Activated gamma-delta T cell (primary cell): Measurements from ENCODE around the gene PLK4.
"Not testable (repeated sequence)": the region's sequence is repeated elsewhere in the genome, so short reads cannot be mapped to it uniquely, and the experiment has no call there.

Experiments
- DNase-seq: peaks from one replicate; lab custom pipeline; 2025; lab: John Stamatoyannopoulos, UW
- total RNA-seq, 2 donors: gene quantifications; one replicate each; lab custom pipeline; 2026; lab: John Stamatoyannopoulos, UW

The PLK4 gene
- total RNA-seq: 8.0 to 10.3 reads per million in 2 donors

DNA sequence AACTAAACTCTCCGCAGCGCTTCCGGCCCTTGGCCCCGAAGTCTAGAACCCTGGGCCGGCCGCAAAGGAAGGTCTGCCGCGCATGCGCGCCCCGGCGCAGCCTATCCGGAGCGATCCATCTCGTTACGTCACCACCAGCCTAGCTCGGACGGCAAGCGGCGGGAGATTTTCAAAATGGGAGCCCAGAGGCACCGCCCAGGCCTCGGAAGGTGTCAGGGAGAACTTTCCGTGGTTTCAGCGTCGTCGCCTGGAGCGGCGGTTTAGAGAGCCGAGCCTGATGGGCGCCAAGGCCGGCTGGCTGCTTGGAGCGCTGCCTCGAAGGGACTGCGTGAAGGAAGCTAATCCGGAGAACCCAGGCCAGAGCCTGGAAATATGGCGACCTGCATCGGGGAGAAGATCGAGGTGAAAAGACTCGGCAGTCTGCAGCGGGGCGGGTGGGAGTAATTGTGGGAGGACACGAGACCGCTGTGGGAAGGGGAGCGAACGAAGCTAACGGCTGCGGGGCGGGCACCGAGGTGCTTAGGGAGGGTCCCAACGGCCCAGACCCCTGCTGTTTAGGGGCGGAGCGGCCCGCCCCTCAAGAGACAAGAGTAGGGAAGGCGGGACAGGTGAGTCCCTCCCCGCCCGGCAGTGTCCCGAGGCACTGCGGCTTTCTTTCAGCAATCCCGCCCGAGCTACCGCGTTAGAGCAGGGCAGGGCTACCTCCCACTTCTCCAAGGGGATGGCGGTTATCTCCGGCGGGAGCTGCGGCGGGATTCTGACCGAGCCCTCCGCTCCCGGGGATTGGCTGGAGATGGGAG is at the start of gene PLK4:
Gene PLK4, plus strand, starts transcription at position 131 of the 800 bp plus-strand sequence. Its CDS starts 242 bp downstream, at position 373.
- DNase-seq: peak; percentile 84

DNA sequence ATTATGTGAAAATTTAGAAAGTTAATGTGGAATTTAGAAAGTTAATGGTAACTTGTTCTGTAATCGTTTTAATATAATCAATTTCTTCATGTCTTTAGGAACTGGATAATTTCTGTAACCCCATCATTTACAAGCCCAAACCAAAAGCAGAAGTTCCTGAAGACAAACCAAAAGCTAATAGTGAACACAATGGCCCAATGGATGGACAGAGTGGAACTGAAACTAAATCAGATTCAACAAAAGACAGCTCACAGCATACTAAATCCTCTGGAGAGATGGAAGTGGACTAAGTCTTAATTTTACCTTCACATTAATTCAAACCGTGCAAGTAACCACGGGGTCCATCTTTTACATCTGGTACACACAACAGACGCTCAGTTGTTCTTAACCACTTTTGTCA is 48.1 kb upstream of the PLK4 start:
- no peak for DNase-seq

DNA sequence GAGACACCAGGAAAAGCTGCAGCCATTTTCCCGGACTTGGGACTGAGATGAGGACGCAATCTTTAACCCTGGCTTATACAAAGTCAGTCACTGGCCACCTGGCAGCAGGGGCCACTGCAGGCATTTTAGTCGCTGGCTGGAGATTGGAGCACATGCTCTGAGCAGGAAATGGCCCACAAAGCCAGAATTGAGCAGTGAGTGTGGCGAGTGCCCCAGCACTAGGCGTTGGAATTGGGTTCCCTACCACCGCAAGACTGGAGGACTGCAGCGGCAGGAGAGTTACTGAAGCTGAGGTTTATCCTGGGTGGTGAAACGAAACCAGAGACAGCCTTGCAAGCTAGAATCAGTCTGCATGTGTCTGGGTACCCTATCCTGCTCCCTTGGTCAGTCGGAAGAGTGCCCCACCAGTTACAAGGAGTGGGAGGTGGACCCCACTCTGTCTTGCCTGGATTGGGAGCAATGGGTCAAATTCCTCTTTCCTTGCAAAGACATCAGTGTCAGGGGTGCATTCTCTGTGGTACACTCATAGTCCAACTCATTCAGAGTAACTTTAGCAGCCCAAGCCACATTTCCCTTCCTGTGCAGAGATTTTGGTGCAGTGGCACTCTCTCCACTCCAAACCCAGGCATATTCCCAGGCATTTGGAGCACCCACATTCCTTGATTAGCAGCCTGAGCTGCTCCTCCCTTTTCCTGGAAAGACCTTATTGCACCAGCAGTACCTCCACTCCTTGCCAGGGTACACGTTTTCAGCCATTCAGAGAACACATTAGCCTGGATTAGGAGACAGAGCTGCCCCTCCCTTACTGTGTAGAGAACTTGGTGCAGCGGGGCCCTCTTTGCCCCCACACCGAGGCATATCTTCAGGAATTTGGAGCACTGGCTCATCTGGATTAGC is 36.7 kb upstream of the PLK4 start:
- no peak for DNase-seq

DNA sequence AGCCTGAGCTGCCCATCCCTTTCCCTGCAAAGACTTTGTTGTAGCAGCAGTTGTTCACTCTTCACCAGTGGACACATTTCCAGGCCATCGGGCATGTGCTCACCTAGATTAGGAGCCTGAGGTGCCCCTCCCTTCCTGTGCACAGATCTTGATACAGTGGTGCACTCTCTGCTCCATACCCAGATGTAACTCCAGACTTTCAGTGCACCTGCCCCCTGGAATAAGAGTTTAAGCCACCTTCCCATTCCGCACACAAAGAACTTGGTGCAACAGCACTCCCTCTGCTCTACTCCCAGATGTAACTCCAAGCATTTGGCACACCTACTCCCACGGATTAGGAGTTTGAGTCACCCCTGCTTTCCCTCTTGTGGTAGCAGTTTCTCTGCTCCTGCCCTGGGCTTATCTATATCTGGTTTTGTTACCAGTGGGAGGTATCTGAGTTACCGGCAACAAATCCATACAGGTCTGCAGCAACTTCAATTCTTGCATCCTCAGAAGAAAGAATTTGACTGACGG is 36.0 kb upstream of the PLK4 start:
- DNase-seq: no peak

DNA sequence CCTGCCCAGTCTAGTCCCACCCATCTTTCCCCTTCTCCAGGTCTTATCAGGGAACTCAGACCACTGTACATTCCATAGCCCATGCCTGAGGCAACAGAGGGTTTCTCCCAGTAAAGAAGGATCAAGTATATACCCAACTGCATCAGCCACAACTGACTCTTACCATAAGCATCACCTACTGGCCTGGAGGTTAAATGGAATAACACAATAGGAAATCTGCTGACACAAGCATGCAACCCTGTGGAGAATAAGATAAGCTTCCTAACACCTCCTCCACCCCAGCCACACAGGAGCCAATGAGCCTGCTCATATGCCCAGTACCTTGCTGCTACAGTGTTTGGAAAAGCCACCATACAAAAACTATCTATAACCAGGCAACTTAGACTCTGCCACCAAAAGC is 34.6 kb upstream of the PLK4 start:
- DNase-seq: no peak

DNA sequence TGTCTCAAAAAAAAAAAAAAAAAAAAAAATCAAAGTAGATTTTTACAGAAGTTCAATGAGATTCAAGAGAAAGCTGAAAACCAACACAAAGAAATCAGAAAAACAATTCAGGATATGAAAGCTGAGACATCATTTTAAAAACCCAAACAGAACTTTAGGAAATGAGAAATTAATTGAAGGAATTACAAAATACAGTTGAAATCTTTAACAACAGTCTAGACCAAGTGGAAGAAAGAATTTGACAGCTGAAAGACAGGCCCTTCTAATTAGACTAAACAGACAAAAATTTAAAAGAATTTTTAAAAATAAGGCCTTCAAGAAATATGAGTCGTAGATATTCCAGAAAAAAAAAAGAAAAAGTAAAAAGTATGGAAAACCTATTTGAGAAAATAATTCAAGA is 33.9 kb upstream of the PLK4 start:
- no peak for DNase-seq

DNA sequence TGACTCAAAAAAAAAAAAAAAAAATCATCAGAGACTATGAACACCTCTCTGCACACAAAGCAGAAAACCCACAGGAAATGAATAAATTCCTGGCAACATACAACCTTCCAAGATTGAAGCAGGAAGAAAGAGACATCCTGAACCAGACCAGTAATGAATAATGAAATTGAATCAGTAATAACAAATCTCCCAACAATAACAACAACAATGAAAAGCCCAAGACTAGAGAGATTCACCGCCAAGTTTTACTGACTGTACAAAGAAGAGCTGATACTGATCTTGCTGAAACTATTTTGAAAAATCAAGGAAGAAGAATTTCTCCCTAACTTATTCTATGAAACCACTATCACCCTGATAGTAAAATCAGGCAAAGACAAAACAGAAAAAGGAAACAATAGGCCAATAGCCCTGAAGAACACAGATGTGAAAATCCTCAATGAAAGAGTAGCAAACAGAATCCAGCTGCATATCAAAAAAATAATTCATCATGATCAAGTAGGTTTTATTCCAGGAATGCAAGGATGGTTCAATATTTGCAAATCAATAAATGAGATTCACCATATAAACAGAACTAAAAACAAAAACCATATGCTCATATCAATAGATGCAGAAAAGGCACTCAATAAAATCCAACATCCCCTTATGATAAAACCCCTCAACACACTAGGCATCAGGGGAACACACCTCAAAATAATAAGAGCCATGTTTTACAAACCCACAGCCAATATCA is 31.0 kb upstream of the PLK4 start:
- DNase-seq: no peak

DNA sequence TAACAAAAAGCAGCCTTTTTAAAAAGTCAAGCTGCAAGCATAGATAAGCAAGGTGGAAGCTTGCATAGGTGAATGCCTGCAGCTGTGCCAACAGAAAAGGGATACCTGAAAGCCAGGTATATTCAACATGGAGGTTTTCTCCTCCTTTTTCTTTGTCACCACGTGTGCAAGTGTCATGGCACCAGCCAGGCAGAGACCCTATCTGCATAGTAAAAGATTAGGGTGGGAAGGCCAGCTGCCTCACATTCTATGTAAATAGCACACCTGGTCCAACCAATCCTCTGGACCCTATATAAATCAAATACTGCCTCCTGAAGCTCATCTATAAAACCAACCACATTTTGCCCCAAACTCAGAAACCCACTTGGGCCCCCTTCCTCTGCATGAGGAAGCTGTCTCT is 28.0 kb upstream of the PLK4 start:
- no peak for DNase-seq

DNA sequence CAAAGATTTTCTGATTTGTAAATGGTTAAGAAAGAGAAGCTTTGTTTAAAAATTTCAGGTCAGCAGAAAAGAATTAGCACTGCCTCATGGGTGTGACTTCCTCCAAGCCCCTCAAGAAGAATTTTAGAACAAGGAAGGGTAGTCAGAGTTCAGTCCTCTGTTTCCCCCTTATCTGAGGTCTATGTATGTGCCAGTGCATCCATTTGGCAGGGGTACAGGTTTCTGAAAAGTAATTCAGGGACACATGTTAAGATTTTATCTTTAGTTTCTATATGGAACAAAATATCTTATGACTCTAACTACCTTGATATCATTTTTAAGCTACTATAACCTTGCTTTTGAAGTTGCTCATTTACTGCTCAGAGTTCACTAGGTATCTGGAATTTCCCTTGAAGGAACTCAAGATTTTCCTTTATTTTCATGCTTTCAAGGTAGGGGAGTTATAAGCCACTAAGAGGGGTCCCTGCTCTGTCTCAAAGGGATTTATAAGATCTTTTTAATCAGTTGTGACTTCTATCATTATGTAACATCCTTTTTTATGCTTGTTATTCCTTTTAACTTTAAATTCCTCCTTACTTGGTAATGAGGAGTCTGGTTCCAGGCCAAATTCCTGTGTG is 24.4 kb upstream of the PLK4 start:
- DNase-seq: no peak

DNA sequence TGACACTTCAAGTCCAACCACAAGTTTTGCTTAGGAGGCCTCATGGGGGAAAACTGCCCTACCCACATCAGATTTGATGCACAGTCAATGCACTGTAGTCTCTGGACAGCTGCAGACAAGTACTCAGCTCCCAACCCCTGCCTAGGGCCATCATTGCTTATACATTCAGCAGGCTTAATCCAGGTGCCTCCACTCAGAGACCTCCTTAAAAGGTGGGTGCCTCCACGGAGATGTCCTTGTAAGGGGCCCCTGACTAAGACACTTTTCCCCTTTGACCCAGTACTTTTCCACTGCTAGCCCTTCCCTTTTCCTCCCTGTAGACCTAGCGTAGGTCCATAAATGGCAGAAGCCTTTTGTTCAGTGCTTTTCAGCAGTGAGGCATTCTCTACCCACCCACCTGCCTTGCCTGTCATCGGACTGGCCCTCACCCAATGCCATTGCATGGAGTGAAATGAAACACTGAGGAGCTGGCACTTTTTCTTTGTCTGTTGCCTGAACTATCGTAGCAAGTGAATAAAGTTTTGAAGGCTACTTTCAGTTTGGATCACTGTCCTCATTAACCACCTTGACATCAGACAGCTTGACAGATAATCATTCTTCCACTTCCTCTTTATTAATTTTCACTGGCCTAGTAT is 23.8 kb upstream of the PLK4 start:
- DNase-seq: no peak

DNA sequence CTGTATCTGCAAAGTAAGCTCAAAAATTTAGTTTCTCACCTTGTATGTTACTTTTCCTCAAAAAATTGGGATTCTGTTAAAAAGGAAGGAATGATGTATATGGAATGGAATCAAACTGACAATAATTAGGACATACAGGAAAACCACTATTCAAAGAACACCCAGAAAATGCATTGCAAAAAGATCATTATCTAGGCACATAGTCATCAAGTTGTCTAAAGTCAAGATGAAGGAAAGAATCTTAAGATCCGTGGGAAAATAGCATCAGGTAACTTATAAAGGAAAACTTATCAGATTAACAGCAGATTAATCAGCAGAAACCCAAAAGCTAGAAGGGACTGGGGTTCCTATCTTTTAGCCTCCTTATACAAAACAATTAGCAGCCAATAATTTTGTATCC is 23.1 kb upstream of the PLK4 start:
- DNase-seq: no peak

DNA sequence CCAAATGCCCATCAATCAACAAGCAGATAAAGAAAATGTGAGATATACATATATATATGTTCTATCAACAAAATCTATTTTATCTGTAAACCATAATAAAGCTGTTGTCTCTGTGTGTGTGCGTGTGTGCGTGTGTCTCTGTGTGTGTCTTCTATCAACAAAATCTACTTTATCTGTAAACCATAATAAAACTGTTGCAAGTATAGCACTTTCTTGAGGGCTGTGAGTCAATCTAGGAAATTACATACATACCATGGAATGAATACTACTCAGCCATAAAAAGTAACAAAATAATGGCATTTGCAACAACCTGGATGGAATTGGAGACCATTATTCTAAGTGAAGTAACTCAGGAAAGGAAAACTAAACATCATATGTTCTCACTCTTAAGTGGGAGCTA is 12.5 kb upstream of the PLK4 start:
- DNase-seq: no peak

DNA sequence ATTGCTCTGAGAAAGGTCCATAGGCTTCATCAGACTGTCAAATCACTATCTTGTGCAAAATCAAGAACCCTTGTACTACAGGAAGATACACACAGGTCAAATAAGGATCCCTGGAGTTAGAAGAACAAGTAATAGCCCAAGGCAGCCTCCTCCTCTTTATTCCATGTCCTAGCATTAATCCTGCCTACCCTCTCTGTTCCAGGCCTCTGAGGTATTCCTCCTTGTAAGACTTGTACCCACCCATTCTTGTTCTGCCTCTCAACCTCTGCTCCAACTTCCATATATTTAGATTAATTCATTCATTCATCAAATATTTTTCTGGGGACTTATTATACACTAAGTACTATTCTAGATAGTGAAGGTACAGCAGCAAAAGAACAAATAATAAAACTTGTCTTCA is 10.4 kb upstream of the PLK4 start:
- DNase-seq: no peak

DNA sequence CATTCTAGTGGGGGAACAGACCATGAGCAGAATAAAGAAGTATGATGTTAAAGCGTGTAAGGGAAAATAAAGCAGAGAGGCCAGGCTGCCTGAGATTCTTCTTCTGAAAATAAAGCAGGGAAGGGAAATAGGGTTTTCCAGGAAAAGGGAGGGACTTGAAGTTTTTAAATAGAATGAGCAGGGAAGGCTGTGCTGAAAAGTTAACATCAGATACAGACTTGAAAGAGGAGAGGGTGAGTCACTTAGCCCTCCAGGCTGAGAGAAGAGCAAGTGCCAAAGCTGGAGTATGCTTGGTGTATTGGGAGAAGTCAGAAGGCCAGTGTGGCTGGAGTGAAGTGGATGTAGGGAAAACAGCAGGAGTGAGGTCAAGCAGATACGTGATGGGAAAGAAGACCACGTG is 10.0 kb upstream of the PLK4 start:
- DNase-seq: no peak

DNA sequence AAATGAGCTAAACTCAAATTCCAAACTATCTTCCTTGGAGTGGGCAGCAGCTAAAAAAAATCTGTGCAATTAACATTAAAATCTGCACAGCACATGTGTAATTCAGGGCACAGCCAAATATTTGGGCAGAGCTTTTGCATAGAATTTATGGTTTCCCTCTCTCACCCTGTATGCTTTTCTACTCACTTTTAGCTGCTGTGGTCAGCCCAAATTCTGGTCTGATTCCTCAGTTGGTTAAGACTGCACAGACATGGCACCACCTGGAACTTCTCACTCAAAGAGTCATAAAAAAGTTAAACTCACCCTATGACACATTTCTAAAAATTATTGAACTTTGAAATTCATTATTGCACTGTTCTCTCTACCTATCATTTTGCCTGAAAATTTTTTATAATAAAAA is 4.9 kb upstream of the PLK4 start:
- DNase-seq: no peak

DNA sequence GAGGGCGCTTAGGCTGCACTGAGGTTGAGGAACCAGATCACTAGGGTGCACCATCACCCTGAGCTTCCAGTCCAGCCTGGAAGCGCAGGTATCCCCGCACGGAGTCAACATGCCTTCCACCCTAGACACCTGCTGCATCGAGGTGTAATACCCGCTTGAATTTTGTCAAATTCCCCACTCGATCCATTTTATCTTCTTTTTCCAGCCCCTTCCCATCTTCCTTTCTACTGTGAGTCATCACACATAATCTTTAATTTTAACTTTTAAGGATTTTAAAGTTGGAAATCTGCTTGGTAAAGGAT is 821 bp downstream of the PLK4 start:
- no peak for DNase-seq

DNA sequence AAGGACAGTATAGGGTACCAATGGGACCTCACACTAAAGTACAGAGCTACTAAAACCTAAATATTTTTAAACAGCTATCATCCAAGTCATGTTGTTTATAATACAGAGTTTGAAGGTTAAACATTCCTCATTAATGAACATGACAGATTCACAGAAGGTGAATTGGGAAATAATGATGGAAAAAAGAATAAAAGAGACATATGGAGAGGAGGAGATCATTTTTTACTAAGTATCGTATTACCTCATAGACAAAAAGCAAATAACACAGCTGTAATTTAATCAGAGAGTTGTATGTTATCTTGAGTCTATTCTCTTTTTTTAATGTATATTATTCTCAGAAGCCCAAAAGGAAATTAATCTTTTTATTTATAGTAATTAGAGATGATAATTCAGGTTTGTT is 7.9 kb downstream of the PLK4 start:
- DNase-seq: no peak

DNA sequence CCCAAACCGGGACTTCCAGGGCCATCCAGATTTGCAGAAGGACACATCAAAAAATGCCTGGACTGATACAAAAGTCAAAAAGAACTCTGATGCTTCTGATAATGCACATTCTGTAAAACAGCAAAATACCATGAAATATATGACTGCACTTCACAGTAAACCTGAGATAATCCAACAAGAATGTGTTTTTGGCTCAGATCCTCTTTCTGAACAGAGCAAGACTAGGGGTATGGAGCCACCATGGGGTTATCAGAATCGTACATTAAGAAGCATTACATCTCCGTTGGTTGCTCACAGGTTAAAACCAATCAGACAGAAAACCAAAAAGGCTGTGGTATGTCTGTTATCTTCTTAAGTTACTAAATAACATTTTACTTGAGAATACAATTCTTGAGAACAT is 9.2 kb downstream of the PLK4 start:
- DNase-seq: no peak

DNA sequence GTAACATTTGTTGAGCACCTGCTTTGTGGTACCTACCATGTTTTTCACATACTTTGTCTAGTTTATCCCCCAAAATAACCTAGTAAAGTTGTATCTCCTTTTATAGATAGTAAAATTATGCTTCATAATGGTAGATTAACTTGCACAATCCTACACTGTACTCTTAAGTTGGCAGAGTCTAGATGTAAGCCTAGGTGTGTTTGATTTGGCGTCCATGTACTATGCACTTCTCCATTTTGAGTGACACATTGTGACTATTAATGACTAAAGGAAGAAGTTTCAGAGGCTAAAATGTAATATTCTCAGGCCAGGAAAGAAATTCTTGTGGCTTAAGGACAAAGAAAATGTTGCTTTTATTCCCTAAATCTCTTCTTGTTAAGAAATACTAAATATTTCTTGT is 15.4 kb downstream of the PLK4 start:
- DNase-seq: no peak

DNA sequence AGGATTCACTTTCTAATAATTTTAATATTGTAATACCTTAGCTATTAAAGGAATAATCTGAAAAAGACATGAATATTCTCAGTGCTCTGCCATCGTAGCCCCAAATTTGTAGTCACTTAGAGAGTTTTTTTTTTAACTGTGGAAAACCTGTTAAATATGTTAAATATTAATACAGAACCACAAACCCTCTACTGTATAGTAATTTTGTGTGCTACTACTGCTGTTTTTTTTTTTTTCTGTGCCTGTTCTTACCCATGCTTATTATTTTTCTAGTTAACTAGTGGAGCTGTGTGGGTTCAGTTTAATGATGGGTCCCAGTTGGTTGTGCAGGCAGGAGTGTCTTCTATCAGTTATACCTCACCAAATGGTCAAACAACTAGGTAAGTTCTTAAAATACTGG is 15.8 kb downstream of the PLK4 start:
- DNase-seq: no peak

DNA sequence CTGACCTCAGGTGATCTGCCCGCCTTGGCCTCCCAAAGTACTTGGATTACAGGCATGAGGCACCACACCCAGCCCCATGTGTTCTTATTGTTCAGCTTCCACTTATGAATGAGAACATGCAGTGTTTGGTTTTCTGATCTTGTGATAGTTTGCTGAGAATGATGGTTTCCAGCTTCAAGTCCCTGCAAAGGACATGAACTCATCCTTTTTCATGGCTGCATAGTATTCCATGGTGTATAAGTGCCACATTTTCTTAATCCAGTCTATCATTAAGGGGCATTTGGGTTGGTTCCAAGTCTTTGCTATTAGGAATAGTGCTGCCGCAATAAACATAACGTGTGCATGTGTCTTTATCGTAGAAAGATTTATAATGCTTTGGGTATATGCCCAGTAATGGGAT is 19.0 kb downstream of the PLK4 start:
- not testable (repeated sequence) for DNase-seq

DNA sequence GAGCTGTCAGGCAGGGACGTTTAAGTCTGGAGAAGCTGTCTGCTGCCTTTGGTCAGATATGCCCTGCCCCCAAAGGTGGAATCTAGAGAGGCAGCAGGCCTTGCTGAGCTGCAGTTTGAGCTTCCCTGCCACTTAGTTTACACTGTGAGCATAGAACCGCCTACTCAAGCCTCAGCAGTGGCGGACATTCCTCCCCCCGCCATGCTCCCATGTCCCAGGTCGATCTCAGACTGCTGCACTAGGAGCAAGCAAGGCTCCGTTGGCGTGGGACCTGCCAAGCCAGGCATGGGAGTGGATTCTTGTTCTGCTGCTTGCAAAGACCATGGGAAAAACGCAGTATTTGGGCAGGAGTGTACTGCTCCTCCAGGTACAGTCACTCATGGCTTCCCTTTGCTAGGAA is 24.3 kb downstream of the PLK4 start:
- DNase-seq: no peak
